ENCODE results near the gene SUN1. TPM values are rescaled to one million over a fixed set of nuclear protein-coding genes. Genes with fewer than 3 reads are reported as not detected.

The SUN1 gene
- total and polyA plus RNA-seq, 12 donors = 69.2 to 211 (median 183) TPM

DNA sequence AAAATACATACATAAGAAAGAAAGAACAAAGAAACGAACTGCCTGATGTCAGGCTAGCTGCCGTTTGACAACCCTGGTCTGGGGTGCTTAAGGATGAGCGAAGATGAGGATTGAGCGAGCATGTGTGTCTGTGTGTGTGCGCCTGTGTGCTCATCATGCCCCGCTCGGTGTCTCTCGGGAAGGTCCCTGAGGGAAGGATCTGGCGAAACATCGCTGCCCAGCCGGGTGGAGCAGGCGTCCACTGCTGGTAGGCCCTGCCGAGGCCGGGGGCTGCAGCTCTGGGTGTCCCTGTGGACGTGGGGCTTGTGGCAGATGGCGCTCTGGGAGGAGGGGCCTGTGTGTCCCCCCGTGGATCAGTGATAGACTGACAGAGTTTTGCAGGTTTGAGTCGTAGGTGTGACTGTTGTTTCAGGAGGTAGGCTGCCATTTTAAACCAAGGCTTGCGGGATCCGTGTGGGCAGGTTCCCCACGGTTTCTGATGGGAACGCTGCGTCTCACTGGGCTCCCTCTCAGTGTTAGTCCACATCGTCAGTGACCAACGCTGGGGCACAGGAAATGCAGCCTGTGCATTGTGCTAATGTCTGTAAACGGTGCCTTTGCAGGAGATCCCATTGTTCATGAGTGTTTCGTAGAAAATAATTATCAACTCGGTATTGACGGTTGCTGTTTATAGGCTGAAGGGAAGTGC is 5.9 kb upstream of the SUN1 start:
- TF ChIP-seq, protein P1, sequence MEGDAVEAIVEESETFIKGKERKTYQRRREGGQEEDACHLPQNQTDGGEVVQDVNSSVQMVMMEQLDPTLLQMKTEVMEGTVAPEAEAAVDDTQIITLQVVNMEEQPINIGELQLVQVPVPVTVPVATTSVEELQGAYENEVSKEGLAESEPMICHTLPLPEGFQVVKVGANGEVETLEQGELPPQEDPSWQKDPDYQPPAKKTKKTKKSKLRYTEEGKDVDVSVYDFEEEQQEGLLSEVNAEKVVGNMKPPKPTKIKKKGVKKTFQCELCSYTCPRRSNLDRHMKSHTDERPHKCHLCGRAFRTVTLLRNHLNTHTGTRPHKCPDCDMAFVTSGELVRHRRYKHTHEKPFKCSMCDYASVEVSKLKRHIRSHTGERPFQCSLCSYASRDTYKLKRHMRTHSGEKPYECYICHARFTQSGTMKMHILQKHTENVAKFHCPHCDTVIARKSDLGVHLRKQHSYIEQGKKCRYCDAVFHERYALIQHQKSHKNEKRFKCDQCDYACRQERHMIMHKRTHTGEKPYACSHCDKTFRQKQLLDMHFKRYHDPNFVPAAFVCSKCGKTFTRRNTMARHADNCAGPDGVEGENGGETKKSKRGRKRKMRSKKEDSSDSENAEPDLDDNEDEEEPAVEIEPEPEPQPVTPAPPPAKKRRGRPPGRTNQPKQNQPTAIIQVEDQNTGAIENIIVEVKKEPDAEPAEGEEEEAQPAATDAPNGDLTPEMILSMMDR (IDR thresholded peaks at IDR 0.05) = no peak
- peaks cover 0 to 7% (median 0%) of the 10 kb centered on the region in 9 donors for H3K36me3 ChIP-seq
- intact Hi-C loops (cut with DNase I) = loop anchor here in 1 of 10 donors (10.0 kb wide), 1 partner anchor 48 kb away; the partner anchor contains the start of gene GET4
- H3K27ac ChIP-seq = peak overlapping the region; percentile 13 to 97 (median 61)
- H3K27me3 ChIP-seq = no peaks in the 10 kb centered on the region
- H3K4me3 ChIP-seq = no peak overlapping the region
- no peaks in the 10 kb centered on the region for H3K9me3 ChIP-seq
- peaks cover 41 to 100% (median 94%) of the 10 kb centered on the region in 9 donors for H3K4me1 ChIP-seq
- WGBS, 2 donors = 50 to 54% methylated on average over 29 of the region's 29 CpGs
- no peak for DNase-seq
- peak in 1 of 8 donors; percentile 18 for ATAC-seq

DNA sequence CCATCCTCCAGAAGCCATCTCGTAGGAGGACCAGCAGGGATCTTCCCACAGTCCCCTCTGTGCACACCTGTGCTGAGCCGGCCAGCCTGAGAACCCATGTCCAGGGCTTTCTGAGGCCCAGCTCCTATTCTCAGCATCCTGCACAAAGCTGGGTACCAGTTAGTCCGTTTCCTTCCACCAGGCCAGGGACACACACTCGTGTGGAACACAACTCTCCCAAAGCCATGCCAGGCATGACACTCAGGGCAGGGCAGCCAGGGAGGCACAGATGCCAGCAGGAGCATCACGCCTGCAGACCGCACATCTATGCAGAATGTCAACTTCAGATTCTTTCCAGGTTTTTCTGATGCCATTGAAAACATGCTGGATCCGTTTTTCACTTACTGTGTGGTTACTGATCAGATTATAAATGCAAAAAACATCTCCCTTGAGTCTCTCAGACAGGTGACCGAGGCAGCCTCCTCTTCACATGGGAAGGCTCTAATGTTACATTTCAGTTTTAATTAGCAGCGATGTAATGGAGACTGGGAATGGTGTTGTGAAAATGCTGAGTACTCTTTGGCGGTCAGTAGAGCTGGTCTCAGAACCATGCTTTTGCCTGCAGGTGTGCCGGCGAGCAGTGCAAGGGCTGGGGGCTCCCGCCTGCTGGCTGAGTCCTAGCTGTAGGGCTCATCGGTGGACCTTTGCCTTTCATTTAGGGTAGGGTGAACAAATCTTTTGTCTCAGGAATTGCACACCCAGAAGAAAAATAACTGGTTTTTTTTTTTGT is 3.3 kb upstream of the SUN1 start:
- TF ChIP-seq, protein P1 (IDR thresholded peaks at IDR 0.05) = no peak
- H3K27me3 ChIP-seq = no peaks in the 10 kb centered on the region
- intact Hi-C loops (cut with DNase I) = loop anchor here in 1 of 10 donors (10.0 kb wide), 1 partner anchor 46 kb away; the partner anchor contains the start of gene GET4
- H3K9me3 ChIP-seq = no peaks in the 10 kb centered on the region
- H3K36me3 ChIP-seq = peaks cover 0 to 13% (median 0%) of the 10 kb centered on the region in 9 donors
- ATAC-seq = no peak
- DNase-seq = no peak
- peak overlapping the region in 8 of 10 donors; percentile 11 to 97 (median 92) for H3K27ac ChIP-seq
- 81 to 84% methylated on average over 14 of the region's 14 CpGs for WGBS, 2 donors
- peaks cover 36 to 100% (median 90%) of the 10 kb centered on the region in 9 donors for H3K4me1 ChIP-seq
- no peak overlapping the region for H3K4me3 ChIP-seq

DNA sequence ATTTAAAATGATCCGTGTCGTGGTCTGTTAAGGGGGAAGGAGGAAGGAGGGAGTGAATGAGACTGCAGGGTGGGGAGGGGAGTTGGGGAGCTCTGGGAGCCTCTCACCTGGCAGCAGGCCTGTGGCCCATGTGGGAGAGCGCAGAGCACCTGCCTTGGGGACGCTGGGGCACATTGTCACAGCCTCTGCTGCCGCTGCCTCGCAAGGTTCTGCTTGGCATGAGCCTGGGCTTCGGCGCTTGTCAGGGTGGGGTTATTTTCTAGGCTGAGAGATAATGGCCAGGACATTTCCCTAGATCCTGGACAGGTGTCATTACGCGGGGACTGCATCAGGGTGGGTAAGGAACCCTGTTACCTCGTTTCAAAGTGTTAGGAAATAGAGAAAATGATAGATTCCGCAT is 2.2 kb upstream of the SUN1 start:
- ATAC-seq = peak in 4 of 8 donors; percentile 13 to 26 (median 22)
- Histone ChIP-seq H3K27ac (peak overlapping the region; percentile 78 to 97 (median 92)), H3K9me3 (no peaks in the 10 kb centered on the region), H3K27me3 (no peaks in the 10 kb centered on the region), H3K36me3 (peaks cover 0 to 22% (median 0%) of the 10 kb centered on the region in 9 donors), H3K4me3 (no peak overlapping the region), H3K4me1 (peaks cover 38 to 100% (median 79%) of the 10 kb centered on the region in 9 donors)
- TF ChIP-seq, protein P1 (IDR thresholded peaks at IDR 0.05) = no peak
- WGBS, 2 donors = 44 to 47% methylated on average over 12 of the region's 12 CpGs
- no peak for DNase-seq
- intact Hi-C loops (cut with DNase I) = loop anchor here in 5 of 10 donors (5.0 to 10.0 kb wide), 4 partner anchors 37 to 45 kb away; no protein-coding TSS in a partner anchor

DNA sequence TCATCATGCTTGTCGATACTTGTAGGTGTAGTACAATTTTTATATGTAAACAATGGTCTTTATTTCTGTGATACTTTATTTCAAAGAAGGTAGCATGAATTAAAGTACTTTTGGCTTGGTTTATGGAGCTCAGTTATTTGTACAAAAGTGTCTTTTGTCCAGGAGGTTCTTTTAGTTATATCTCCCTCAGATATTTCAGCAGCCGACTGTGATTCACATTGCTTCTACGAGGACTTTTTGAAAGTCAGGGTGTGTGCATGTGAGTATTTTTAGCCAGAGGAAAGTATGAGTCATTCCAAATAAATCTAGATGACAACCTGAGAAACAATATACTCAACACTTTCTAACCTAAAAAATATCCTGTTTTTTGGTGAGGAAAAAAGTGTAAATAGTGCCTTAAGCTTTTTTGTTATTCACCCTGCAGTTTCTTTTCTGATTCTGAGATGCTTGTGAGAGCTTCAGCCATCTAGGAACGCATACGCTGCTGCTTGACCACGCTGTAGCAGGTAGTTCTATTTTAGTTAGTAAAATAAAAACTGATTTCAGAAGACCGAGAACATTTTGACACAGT is 595 bp upstream of the SUN1 start:
- intact Hi-C loops (cut with DNase I) = loop anchor here in 5 of 10 donors (5.0 to 10.0 kb wide), 4 partner anchors 36 to 47 kb away; no protein-coding TSS in a partner anchor
- Histone ChIP-seq H3K9me3 (no peaks in the 10 kb centered on the region), H3K27me3 (no peaks in the 10 kb centered on the region), H3K4me1 (peaks cover 43 to 100% (median 76%) of the 10 kb centered on the region in 9 donors), H3K27ac (peak overlapping the region; percentile 78 to 97 (median 92)), H3K4me3 (peak overlapping the region in 9 of 10 donors; percentile 0 to 36 (median 31)), H3K36me3 (peaks cover 0 to 31% (median 0%) of the 10 kb centered on the region in 9 donors)
- 10 to 11% methylated on average over 7 of the region's 7 CpGs for WGBS, 2 donors
- DNase-seq = no peak
- peak; percentile 46 to 89 (median 80) for ATAC-seq
- TF ChIP-seq, protein P1 (IDR thresholded peaks at IDR 0.05) = no peak

All from heart right ventricle (tissue), 16 donors.